Ascending aorta (tissue), 2 donors: ENCODE measurements around the gene CCDC43. TPM values are rescaled to one million over a fixed set of nuclear protein-coding genes. Genes with fewer than 3 reads are reported as not detected.

ENCODE experiments used
- DNase-seq, 2 donors: peaks; one replicate each; pipeline ENCODE4 v3.0.0-alpha.2; 2019; ENCODE audit warnings: low spot score in 2 of 2
- H3K27ac ChIP-seq, 2 donors: fragments of 200-600 bp; sonication (generic); one replicate each; pipeline ENCODE4 v1.5.1; 2016 to 2017; ENCODE audit warnings: mild to moderate bottlenecking in 1 of 2
- H3K27me3 ChIP-seq: fragments of 200-600 bp; sonication (generic); one replicate; pipeline ENCODE4 v1.5.1; 2017
- H3K36me3 ChIP-seq, 2 donors: fragments of 200-600 bp; sonication (generic); one replicate each; pipeline ENCODE4 v1.5.1; 2016
- H3K4me1 ChIP-seq, 2 donors: fragments of 200-600 bp; sonication (generic); one replicate each; pipeline ENCODE4 v1.5.1; 2016 to 2017; ENCODE audit warnings: mild to moderate bottlenecking in 1 of 2
- H3K4me3 ChIP-seq, 2 donors: fragments of 200-600 bp; sonication (generic); one replicate each; pipeline ENCODE4 v1.5.1; 2016 to 2017; ENCODE audit warnings: mild to moderate bottlenecking in 1 of 2
- H3K9me3 ChIP-seq, 2 donors: fragments of 200-600 bp; sonication (generic); one replicate each; pipeline ENCODE4 v1.5.1; 2016
- intact Hi-C: fragments of 100-400 bp; cut with DNase I; formaldehyde crosslinking; loops from one replicate; pipeline ENCODE4 v1.15.1; 2023
- total RNA-seq: library from RNA; depleted of rRNA; stranded (reverse); fragments of >200 nt; gene quantifications from one replicate; pipeline ENCODE4 v1.1.0, GENCODE V29; 2016
- TF ChIP-seq, protein P1 (sequence below), 3 experiments: fragments of 200-600 bp in 2 of 3; fragments of 450-650 bp in 1 of 3; sonication (generic) in 2 of 3; IDR thresholded peaks; one replicate each; pipeline ENCODE4 v1.5.1; 2016 to 2019; ENCODE audit warnings: antibody characterized with exemption in 3 of 3, mild to moderate bottlenecking in 1 of 3, moderate library complexity in 1 of 3

CCDC43 gene
- total RNA-seq, 1 donor from 2014 or later, result 2.6 TPM

DNA sequence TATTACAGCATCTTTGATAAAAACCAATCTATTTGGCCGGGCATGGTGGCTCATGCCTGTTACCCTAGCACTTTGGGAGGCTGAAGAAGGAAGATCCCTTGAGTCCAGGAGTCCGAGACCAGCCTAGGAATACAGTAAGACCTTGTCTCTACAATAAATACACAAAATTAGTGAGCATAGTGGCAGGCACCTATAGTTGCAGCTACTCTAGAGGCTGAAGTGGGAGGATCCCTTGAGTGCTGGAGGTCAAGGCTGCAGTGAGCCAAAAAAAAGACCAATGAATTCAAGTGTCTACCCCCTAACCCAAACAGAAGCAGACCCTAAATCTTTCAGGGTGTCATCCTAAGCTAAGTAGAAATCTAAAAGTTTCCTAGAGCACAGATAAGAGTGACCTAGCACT, 40.6 kb downstream of the CCDC43 start:
- TF ChIP-seq, protein P1, sequence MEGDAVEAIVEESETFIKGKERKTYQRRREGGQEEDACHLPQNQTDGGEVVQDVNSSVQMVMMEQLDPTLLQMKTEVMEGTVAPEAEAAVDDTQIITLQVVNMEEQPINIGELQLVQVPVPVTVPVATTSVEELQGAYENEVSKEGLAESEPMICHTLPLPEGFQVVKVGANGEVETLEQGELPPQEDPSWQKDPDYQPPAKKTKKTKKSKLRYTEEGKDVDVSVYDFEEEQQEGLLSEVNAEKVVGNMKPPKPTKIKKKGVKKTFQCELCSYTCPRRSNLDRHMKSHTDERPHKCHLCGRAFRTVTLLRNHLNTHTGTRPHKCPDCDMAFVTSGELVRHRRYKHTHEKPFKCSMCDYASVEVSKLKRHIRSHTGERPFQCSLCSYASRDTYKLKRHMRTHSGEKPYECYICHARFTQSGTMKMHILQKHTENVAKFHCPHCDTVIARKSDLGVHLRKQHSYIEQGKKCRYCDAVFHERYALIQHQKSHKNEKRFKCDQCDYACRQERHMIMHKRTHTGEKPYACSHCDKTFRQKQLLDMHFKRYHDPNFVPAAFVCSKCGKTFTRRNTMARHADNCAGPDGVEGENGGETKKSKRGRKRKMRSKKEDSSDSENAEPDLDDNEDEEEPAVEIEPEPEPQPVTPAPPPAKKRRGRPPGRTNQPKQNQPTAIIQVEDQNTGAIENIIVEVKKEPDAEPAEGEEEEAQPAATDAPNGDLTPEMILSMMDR (IDR thresholded peaks at IDR 0.05), result no peak
- H3K27ac ChIP-seq, result no peak overlapping the region
- no peaks in the 10 kb centered on the region for H3K36me3 ChIP-seq
- DNase-seq, result no peak
- intact Hi-C loops, result no loop called here
- H3K4me3 ChIP-seq, result no peak overlapping the region
- no peaks in the 10 kb centered on the region for H3K9me3 ChIP-seq
- no peaks in the 10 kb centered on the region for H3K27me3 ChIP-seq
- H3K4me1 ChIP-seq, result no peaks in the 10 kb centered on the region

DNA sequence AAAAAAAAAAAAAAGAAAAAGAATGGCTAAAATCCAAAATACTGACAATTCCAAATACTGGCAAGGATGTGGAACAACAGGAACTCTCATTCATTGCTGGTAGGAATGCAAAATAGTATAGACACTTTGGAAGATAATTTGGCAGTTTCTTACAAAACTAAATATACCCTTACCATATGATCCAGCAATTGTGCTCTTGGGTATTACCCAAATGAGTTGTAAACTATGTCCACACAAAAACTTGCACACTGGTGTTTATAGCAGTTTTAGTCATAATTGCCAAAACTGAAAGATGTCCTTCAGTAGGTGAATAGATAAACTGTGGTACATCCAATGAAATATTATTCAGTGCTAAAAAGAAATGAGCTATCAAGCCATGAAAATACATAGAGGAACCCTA, 41.8 kb downstream of the CCDC43 start:
- Histone ChIP-seq H3K27me3 (no peaks in the 10 kb centered on the region), H3K4me1 (no peaks in the 10 kb centered on the region), H3K27ac (no peak overlapping the region), H3K9me3 (no peaks in the 10 kb centered on the region), H3K4me3 (no peak overlapping the region), H3K36me3 (no peaks in the 10 kb centered on the region)
- TF ChIP-seq, protein P1 (IDR thresholded peaks at IDR 0.05), result no peak
- DNase-seq, result no peak
- intact Hi-C loops, result no loop called here

DNA sequence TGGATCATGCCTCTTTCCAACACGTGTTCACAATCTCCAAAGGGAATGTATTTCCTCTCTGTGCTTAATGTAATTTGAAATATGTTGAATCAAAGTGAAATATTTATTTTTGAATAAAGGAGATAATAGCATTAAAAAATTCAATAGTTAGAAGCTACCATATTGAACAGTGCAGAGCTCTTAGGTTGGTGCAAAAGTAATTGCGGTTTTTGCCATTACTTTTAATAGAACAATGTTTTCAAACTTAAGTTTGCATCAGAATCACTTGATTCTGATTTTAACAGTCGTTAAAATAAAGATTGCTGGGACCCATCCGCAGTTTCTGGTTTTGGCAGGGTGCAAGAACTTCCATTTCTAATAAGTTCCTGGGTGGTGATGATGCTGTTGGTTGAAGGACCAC, 43.3 kb downstream of the CCDC43 start:
- H3K36me3 ChIP-seq, result no peaks in the 10 kb centered on the region
- DNase-seq, result no peak
- no peak overlapping the region for H3K27ac ChIP-seq
- no peaks in the 10 kb centered on the region for H3K4me1 ChIP-seq
- intact Hi-C loops, result no loop called here
- H3K9me3 ChIP-seq, result no peaks in the 10 kb centered on the region
- no peaks in the 10 kb centered on the region for H3K27me3 ChIP-seq
- TF ChIP-seq, protein P1 (IDR thresholded peaks at IDR 0.05), result no peak
- H3K4me3 ChIP-seq, result no peak overlapping the region

DNA sequence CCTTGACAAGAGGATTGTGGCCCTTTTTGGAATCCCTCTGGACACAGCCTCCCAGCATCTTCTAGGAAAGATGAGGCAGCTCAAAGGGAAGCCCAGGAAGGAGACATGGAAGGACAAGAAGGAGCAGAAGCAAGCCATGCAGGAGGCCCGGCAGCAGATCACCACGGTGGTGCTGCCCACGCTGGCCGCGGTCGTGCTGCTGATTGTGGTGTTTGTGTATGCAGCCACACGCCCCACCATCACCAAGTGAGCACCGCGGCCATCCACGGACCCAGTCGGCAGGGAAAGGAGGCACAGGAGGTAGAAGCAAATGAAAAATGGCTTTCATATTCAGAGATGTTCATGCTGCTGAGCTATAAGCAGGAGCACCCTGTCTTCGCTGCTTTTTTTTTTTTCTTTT, 44.2 kb downstream of the CCDC43 start:
- Histone ChIP-seq H3K27ac (no peak overlapping the region), H3K27me3 (no peaks in the 10 kb centered on the region), H3K4me1 (no peaks in the 10 kb centered on the region), H3K9me3 (no peaks in the 10 kb centered on the region), H3K36me3 (no peaks in the 10 kb centered on the region), H3K4me3 (no peak overlapping the region)
- TF ChIP-seq, protein P1 (IDR thresholded peaks at IDR 0.05), result no peak
- intact Hi-C loops, result no loop called here
- DNase-seq, result no peak

DNA sequence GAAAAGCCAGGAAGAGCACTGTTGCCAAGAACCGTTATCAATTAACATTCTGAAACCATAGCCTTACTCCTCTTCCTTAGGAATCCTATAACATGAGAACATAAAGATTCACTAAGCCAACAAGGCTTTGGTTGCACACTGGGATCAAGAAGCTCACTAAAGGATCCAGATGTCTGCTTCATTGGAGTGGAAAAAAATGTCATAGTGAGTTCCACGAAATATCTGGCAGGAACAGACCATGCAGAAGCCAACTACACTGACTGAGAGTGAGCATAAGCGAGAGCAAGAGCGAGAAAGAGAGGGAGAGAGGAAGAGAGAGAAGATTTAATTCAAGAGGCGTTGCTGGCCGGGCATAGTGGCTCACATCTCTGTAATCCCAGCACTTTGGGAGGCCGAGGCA, 46.7 kb downstream of the CCDC43 start:
- Histone ChIP-seq H3K9me3 (no peaks in the 10 kb centered on the region), H3K27ac (no peak overlapping the region), H3K4me3 (no peak overlapping the region), H3K27me3 (no peaks in the 10 kb centered on the region), H3K4me1 (no peaks in the 10 kb centered on the region), H3K36me3 (no peaks in the 10 kb centered on the region)
- TF ChIP-seq, protein P1 (IDR thresholded peaks at IDR 0.05), result no peak
- DNase-seq, result no peak
- intact Hi-C loops, result no loop called here

DNA sequence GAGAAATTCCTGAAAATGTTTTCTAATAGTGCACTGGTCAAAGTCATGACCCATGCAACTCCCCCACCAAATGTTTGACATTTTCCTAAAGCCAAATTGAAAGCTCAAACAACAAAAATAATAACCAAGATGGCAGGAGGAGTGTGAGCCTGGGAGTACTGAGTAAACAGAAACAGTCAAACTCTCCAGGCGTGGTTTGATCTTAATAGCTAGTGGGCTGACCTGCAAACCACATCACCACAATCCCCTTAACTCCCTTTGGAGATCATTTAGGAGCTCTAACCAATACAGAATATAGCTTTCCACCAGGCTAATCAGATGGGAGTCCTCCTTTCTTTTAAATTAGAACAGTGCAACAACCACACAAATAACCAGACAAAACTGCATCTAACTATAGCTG, 52.5 kb downstream of the CCDC43 start:
- Histone ChIP-seq H3K27ac (no peak overlapping the region), H3K4me3 (no peak overlapping the region), H3K9me3 (no peaks in the 10 kb centered on the region), H3K4me1 (no peaks in the 10 kb centered on the region), H3K36me3 (no peaks in the 10 kb centered on the region), H3K27me3 (no peaks in the 10 kb centered on the region)
- TF ChIP-seq, protein P1 (IDR thresholded peaks at IDR 0.05), result no peak
- intact Hi-C loops, result loop anchor here (2.0 kb wide), 1 partner anchor 78 kb away; no protein-coding TSS in a partner anchor
- DNase-seq, result no peak
